HEK293T (cell line): Measurements from ENCODE around the gene ERO1B.

Source experiments
- ARNT ChIP-seq: fragments of 450-650 bp; IDR thresholded peaks from 2 replicates; pipeline ENCODE4 v1.6.1; 2017; ENCODE audit warnings: mild to moderate bottlenecking
- BHLHE40 ChIP-seq: fragments of 450-650 bp; IDR thresholded peaks from 2 replicates; pipeline ENCODE4 v1.6.1; 2016; ENCODE audit warnings: mild to moderate bottlenecking, moderate library complexity, borderline replicate concordance
- ELF4 ChIP-seq: fragments of 450-650 bp; IDR thresholded peaks from 2 replicates; pipeline ENCODE4 v1.6.1; 2017; ENCODE audit warnings: antibody characterized with exemption
- FOXA1 ChIP-seq: fragments of 450-650 bp; IDR thresholded peaks from 2 replicates; pipeline ENCODE4 v1.6.1; 2016; ENCODE audit warnings: mild to moderate bottlenecking
- FOXM1 ChIP-seq: fragments of 450-650 bp; IDR thresholded peaks from 2 replicates; pipeline ENCODE4 v1.6.1; 2017; ENCODE audit warnings: mild to moderate bottlenecking, borderline replicate concordance
- LEF1 ChIP-seq: fragments of 450-650 bp; IDR thresholded peaks from 2 replicates; pipeline ENCODE4 v1.6.1; 2017; ENCODE audit warnings: mild to moderate bottlenecking, borderline replicate concordance
- NFRKB ChIP-seq: fragments of 450-650 bp; IDR thresholded peaks from 2 replicates; pipeline ENCODE4 v1.6.1; 2016; ENCODE audit warnings: mild to moderate bottlenecking, moderate library complexity
- PKNOX1 ChIP-seq: fragments of 450-650 bp; IDR thresholded peaks from 2 replicates; pipeline ENCODE4 v1.6.1; 2016
- SP1 ChIP-seq: fragments of 450-650 bp; IDR thresholded peaks from 2 replicates; pipeline ENCODE4 v1.6.1; 2017
- SUZ12 ChIP-seq: fragments of 450-650 bp; IDR thresholded peaks from 2 replicates; pipeline ENCODE4 v1.6.1; 2016; ENCODE audit warnings: mild to moderate bottlenecking
- TARDBP ChIP-seq: fragments of 450-650 bp; IDR thresholded peaks from 2 replicates; pipeline ENCODE4 v1.6.1; 2016

- TF ChIP-seq TARDBP (no peak), BHLHE40 (no peak), SUZ12 (no peak), PKNOX1 (no peak), SP1 (no peak), FOXM1 (no peak), ARNT (no peak), NFRKB (no peak), LEF1 (no peak), ELF4 (no peak), FOXA1 (no peak)
Measured at GRCh38 chr1:236284291-236284721, 2.5 kb upstream of the ERO1B start.
